Loucy (cell line): ENCODE data around the gene NCAPH2.

Experiments
- H2AFZ ChIP-seq: fragments of 200-600 bp; sonication (generic); 2 replicates; pipeline ENCODE4 v1.6.0; 2016; ENCODE audit warnings: antibody characterized with exemption, mild to moderate bottlenecking, low read length, moderate library complexity
- H3F3A ChIP-seq: fragments of 200-600 bp; 2 replicates; pipeline ENCODE4 v1.6.0; 2016; ENCODE audit warnings: antibody characterized with exemption, low read depth, mild to moderate bottlenecking
- H3K27me3 ChIP-seq: fragments of 200-600 bp; sonication (generic); 2 replicates; pipeline ENCODE4 v1.6.1; 2014; ENCODE audit warnings: low read length, mild to moderate bottlenecking; ENCODE audit not compliant: insufficient read depth, poor library complexity, severe bottlenecking
- H3K36me3 ChIP-seq: fragments of 200-600 bp; sonication (generic); 2 replicates; pipeline ENCODE4 v1.6.1; 2016; ENCODE audit warnings: low read length; ENCODE audit not compliant: insufficient read depth
- H3K4me1 ChIP-seq: fragments of 200-600 bp; sonication (generic); 2 replicates; pipeline ENCODE4 v1.5.1; 2014; ENCODE audit warnings: low read length, mild to moderate bottlenecking; ENCODE audit not compliant: insufficient read depth, poor library complexity, severe bottlenecking
- H3K4me2 ChIP-seq: fragments of 200-600 bp; sonication (generic); 2 replicates; pipeline ENCODE4 v1.6.0; 2014; ENCODE audit warnings: antibody characterized with exemption, low read length, low read depth, mild to moderate bottlenecking; ENCODE audit not compliant: poor library complexity, severe bottlenecking
- H3K4me3 ChIP-seq: fragments of 200-600 bp; sonication (generic); 2 replicates; pipeline ENCODE4 v1.5.1; 2014; ENCODE audit warnings: low read length, mild to moderate bottlenecking, mixed read lengths; ENCODE audit not compliant: poor library complexity, severe bottlenecking
- H3K79me2 ChIP-seq: fragments of 200-600 bp; sonication (generic); 2 replicates; pipeline ENCODE4 v1.6.1; 2014; ENCODE audit warnings: low read length; ENCODE audit not compliant: insufficient read depth
- H3K9ac ChIP-seq: fragments of 200-600 bp; sonication (generic); 2 replicates; pipeline ENCODE4 v1.6.0; 2014; ENCODE audit warnings: mild to moderate bottlenecking, low read depth, low read length, moderate library complexity; ENCODE audit not compliant: poor library complexity, severe bottlenecking
- H3K9me2 ChIP-seq: fragments of 200-600 bp; sonication (generic); replicated peaks from 2 replicates; pipeline ENCODE4 v1.6.1; 2016; ENCODE audit warnings: low read depth, low read length, mixed read lengths
- H3K9me3 ChIP-seq: fragments of 200-600 bp; sonication (generic); 2 replicates; pipeline ENCODE4 v1.6.1; 2014; ENCODE audit warnings: mild to moderate bottlenecking, antibody characterized with exemption, low read length, low read depth; ENCODE audit not compliant: insufficient read depth
- H4K20me1 ChIP-seq: fragments of 200-600 bp; sonication (generic); 2 replicates; pipeline ENCODE4 v1.6.0; 2014; ENCODE audit warnings: antibody characterized with exemption, low read length, mild to moderate bottlenecking; ENCODE audit not compliant: insufficient read depth, poor library complexity, severe bottlenecking
- EZH2phosphoT487 ChIP-seq: fragments of 200-600 bp; IDR thresholded peaks from 2 replicates; pipeline ENCODE4 v1.6.1; 2018; ENCODE audit warnings: antibody characterized with exemption, mild to moderate bottlenecking, moderate library complexity, borderline replicate concordance
- TF ChIP-seq, protein P1 (sequence below): fragments of 200-600 bp; sonication (generic); conservative IDR thresholded peaks from 2 replicates; pipeline ENCODE4 v1.5.1; 2014; ENCODE audit warnings: mild to moderate bottlenecking, antibody characterized with exemption, low read length

Gene NCAPH2

DNA sequence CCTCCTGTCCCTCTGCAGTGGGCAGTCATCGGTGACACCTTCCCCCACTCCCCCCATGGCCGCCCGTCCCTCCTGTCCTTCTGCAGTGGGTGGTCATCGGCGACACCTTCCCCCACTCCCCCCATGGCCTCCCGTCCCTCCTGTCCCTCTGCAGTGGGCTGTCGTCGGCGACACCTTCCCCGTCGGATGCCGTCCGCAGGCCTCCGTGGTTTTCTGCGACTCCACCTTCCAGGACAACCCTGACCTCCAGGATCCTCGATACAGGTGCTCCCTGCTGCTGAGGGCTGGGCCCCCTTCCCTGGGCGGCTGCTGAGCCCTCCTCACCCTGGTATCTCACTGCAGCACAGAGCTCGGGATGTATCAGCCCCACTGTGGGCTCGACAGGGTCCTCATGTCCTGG is 19.1 kb upstream of the NCAPH2 start:
- H3K36me3 ChIP-seq = no peaks in the 10 kb centered on the region
- no peak overlapping the region for H3K4me2 ChIP-seq
- no peaks in the 10 kb centered on the region for H3K9me3 ChIP-seq
- no peak overlapping the region for H2AFZ ChIP-seq
- H3K9ac ChIP-seq = no peak overlapping the region
- TF ChIP-seq EZH2phosphoT487 = no peak
- TF ChIP-seq, protein P1, sequence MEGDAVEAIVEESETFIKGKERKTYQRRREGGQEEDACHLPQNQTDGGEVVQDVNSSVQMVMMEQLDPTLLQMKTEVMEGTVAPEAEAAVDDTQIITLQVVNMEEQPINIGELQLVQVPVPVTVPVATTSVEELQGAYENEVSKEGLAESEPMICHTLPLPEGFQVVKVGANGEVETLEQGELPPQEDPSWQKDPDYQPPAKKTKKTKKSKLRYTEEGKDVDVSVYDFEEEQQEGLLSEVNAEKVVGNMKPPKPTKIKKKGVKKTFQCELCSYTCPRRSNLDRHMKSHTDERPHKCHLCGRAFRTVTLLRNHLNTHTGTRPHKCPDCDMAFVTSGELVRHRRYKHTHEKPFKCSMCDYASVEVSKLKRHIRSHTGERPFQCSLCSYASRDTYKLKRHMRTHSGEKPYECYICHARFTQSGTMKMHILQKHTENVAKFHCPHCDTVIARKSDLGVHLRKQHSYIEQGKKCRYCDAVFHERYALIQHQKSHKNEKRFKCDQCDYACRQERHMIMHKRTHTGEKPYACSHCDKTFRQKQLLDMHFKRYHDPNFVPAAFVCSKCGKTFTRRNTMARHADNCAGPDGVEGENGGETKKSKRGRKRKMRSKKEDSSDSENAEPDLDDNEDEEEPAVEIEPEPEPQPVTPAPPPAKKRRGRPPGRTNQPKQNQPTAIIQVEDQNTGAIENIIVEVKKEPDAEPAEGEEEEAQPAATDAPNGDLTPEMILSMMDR = no peak
- H3F3A ChIP-seq = no peaks in the 10 kb centered on the region
- H3K79me2 ChIP-seq = no peaks in the 10 kb centered on the region
- no peaks in the 10 kb centered on the region for H4K20me1 ChIP-seq
- H3K9me2 ChIP-seq = no peaks in the 10 kb centered on the region
- H3K4me1 ChIP-seq = peaks cover 3% of the 10 kb centered on the region
- no peak overlapping the region for H3K4me3 ChIP-seq
- H3K27me3 ChIP-seq = no peaks in the 10 kb centered on the region

DNA sequence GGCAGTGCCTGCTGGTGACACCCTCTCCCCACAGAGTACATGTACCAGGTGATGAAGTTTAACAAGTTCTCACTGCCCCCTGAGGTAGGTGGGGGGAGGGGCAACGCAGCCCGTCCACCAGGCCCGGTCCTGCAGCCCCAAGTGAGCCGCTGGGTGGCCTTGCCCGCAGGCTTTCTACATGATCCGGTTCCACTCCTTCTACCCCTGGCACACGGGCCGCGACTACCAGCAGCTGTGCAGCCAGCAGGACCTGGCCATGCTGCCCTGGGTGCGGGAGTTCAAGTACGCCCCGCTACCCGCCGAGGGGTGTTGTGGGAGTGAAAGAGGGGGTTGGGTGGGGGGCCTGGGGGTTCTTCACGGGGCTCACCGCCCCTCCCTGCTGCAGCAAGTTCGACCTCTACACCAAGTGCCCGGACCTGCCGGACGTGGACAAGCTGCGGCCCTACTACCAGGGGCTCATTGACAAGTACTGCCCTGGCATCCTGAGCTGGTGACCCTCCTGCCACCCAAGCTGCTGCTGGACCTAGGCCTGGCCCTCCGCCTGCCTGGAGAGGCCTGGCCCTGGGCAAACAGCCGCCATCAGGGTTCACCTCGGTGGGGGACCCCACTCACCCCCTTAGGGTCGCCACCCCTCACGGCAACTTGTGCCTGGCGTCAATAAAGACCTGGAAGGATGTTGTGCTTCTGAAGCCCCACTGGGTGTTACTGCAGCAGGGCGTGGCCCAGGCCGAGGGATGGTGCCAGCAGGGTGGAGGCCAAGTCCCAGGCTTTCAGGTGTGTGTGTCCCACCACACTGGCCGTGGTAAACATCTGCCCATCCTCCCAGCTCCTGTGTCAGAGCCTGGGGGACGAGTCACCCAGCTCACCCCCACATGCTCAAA is 18.4 kb upstream of the NCAPH2 start:
- Histone ChIP-seq H2AFZ (no peak overlapping the region), H3K27me3 (no peaks in the 10 kb centered on the region), H3K4me3 (no peak overlapping the region), H3K9ac (no peak overlapping the region), H3K9me3 (no peaks in the 10 kb centered on the region), H3K4me1 (peaks cover 3% of the 10 kb centered on the region), H3K4me2 (no peak overlapping the region), H3K79me2 (no peaks in the 10 kb centered on the region), H3F3A (no peaks in the 10 kb centered on the region), H4K20me1 (no peaks in the 10 kb centered on the region), H3K9me2 (no peaks in the 10 kb centered on the region), H3K36me3 (no peaks in the 10 kb centered on the region)
- TF ChIP-seq EZH2phosphoT487 = no peak
- TF ChIP-seq, protein P1 = no peak

DNA sequence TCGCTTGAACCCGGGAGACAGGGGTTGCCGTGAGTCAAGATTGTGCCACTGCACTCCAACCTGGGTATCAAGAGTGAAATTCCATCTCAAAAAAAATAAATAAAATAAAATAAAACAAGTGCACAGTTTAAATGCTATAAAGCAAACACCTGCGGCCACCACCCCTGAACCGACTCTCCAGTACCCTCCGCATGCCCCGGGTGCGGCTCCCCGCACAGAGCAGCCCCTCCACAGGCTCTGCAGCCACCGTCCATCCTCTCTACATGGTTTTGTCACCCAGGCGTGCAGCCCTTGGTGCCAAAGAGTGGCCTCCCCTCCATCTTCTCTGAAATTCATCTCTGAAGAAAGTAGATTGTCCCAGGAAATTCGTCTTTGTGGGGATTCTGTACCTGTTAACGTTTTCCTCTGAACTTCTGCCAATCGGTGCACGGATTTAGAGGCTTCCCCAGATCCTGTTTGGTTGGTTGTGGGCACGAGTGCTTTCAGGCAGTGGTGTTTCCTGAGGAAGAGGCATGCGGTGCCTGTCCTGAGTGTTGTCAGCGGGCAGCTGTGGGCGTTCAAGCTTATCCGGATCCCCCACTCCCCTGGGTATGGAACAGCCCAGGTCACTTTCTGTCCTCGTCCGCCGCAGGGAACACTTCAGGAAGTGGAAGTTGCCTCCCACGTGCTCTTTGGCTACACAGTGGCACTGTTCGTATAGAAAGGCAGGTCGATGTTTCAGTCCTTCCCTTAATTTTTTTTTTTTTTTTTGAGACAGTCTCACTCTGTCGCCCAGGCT is 17.3 kb upstream of the NCAPH2 start:
- H3K9me2 ChIP-seq = no peaks in the 10 kb centered on the region
- H3K27me3 ChIP-seq = no peaks in the 10 kb centered on the region
- no peaks in the 10 kb centered on the region for H3F3A ChIP-seq
- H3K4me3 ChIP-seq = no peak overlapping the region
- H3K9me3 ChIP-seq = no peaks in the 10 kb centered on the region
- H3K4me2 ChIP-seq = no peak overlapping the region
- no peaks in the 10 kb centered on the region for H3K4me1 ChIP-seq
- no peak overlapping the region for H3K9ac ChIP-seq
- TF ChIP-seq, protein P1 = no peak
- no peak overlapping the region; the same call in 1 of the 2 replicates for H2AFZ ChIP-seq
- no peaks in the 10 kb centered on the region for H3K79me2 ChIP-seq
- H3K36me3 ChIP-seq = no peaks in the 10 kb centered on the region
- no peaks in the 10 kb centered on the region for H4K20me1 ChIP-seq
